ELF-1 (cell line): ENCODE measurements around the gene NEK7.

ENCODE experiments used
- DNase-seq: peaks from one replicate; pipeline ENCODE4 v3.0.0-alpha.2; 2016; ENCODE audit warnings: low read depth, low spot score

The NEK7 gene

DNA sequence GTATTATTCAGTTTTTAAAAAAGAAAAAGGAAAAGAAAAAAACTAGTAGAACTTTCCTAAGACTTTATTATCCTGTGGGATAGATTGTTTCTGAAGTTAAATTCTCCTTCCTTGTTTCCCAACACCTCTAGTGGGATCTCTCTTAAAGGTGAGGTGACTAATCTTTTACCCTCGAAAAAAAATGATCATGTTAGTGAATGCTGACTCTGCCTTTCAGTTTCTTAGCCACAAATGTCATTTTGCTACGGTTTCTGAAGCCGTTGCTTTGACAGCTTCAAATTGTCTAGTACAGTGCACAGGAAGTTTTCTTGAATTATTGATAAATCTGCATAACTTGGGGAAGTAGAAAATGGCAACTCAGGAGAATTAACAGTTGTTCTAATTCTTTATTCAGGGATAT lies 13.0 kb upstream of the NEK7 start:
- DNase-seq, result no peak

DNA sequence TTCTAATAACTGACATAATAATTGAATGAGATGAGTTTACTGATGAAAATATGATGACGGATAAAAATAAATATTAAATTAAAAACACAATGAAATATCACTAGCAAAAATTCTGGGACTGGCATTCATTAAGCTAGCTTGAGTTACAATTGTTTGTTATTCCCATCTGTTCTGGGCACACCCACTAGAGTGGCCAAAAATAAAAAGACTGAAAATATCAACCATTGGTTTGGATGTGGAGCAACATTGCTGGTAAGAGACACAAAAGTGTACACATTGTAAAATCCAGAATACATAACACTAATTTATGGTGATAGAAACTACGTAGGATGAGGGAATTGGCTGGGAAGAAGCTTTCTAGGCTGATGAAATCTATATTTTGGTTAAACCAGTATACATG lies 9.6 kb upstream of the NEK7 start:
- DNase-seq, result no peak

DNA sequence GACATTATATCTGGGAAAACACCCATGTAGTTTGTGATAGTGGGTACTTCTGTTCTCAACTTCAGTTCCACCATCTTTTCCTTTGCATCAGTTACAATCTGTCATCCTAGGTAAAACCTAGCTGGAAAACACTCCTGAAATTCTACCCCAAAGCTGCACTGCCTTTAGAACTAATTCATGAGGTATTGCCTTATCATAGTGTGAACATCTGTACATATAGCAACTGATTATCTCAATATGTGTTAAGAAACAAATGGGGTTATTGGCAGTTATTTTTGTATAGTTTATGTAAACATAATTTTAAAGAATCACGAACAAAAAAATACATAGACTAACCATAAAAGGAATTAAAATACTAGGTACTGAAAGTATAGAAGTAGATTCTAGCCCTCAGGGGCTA lies 6.4 kb upstream of the NEK7 start:
- DNase-seq, result no peak

DNA sequence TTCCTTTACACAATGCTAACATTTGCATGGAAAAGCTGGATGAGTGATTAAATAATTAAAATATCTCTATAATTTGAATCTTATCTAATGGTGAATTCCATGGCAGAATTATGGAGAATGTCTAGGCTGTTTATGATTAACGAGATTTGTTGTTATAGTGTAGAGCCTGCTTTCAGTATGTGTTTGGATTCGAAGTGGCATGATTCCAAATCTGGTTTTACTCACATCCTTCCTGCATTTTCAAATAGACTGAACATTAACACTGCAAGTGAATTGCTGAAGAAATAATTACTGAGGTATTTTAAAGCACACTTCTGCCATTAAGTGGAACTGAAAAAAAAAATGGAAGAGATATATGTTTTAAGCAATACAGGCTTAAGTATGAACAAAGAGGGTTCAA lies 5.1 kb upstream of the NEK7 start:
- DNase-seq, result no peak

DNA sequence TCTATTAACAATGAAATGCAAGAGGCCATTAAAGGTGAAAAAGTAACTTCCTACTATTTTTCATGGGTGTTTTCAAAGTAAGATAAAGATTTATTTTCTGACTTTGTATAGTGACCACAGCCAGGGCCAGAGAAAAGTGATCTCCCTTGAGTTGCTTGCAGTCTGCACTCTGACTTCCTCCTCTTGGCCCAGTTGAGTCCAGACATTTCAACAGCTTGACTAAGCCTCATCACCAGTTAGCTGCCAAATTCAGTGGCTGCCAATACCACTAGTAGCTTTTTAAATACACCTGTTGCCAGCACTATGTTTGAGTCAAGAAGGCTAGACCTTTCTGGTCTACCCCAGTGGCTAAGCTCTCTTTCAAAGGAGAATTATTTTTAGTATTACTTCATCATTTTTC lies 3.7 kb upstream of the NEK7 start:
- no peak for DNase-seq

DNA sequence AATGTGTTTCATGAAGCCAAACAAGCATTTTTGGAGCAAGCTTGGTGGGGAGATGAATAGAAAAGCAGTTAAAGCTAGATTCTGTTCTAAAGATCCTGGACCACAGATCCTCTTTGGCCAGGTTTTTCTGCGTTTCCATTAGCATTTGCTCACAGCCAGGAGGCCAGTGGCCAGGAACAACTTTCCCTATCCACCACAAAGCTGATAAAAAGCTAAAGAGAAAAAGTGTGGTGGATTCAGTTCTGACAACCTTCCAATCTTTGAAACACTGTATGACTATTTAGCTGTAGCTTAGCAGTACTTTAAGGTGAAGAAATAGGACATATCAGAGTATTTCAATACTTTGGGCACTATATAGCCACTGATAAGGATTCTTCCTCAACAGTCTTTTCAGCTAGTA lies 3.0 kb upstream of the NEK7 start:
- DNase-seq, result no peak

DNA sequence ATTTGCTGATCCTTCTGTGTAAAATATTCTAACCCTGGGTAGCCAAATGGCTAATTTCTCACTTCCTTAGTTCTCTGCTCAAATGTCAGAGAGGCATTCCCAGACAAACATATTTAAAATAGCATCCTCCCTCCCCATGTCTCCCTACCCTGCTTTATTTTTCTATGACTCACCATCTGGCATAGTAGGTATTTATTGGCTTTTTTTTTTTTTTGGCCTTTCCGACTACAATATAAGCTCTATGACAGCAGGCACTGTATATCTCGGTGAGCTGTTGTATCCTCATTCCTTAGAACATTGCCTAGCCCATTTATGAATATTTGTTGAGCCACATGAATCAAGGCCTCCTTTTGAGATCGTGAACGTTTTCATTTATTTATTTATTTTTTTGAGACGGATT lies 1.5 kb upstream of the NEK7 start:
- no peak for DNase-seq

DNA sequence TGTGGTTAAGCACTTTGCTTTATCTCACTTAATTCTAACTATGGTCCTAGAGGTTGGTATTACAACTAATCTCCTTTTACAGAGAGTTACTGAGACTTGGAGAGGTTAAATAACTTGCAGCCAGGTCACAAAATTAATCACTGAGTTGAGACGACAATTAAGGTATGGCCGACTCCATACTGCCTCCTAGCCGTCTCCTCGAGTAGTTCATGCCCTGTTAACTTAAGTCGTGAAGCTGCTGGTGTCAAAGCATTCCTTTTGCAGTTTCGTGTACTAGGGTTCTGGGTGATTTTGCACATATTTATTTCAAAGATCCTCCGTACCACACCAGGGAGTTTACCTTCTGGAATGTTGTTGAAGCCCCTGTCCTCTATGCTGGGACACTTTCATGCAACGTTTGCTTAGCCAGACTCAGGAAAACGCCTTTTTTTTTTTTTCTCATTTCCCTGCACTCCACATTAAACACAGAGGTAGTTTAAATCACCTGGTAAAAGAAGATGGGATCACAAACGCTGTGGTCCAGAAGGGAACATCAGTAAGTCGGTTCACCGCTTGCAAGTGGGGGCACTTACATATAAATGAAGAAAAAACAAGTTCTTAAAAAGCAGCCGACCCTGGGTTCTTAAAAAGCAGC lies 570 bp upstream of the NEK7 start:
- peak; percentile 75 for DNase-seq

DNA sequence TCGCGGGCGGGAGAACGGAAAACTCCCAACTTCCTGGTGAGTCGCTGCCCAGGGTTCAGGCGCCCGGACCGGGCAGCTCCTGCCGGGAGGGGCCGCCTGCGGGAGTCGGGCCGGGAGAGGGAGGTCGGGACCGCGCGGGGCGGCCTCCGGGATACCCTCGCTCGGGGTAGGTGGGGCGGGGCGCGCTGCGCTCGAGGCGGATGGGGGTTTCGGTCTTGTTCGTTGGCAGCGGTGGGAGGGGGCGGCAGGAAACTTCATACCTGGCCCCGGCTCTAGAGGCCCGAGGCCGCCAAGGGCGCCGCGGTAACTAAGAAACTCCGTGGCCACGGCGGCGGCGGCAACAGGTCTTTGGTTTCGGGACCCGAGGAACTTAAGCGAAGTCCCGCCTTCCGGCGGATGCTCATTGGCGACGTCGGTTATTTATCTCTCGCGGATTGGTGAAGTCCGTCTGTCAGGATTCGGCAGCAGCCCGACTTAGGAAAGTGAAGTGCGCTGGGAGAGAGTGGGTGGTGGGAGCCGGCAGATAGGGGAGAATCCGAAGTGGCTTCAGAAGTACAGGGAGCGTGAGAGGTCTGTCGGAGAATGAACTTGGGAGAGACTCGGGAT lies 546 bp downstream of the NEK7 start:
- DNase-seq, result peak; percentile 92

DNA sequence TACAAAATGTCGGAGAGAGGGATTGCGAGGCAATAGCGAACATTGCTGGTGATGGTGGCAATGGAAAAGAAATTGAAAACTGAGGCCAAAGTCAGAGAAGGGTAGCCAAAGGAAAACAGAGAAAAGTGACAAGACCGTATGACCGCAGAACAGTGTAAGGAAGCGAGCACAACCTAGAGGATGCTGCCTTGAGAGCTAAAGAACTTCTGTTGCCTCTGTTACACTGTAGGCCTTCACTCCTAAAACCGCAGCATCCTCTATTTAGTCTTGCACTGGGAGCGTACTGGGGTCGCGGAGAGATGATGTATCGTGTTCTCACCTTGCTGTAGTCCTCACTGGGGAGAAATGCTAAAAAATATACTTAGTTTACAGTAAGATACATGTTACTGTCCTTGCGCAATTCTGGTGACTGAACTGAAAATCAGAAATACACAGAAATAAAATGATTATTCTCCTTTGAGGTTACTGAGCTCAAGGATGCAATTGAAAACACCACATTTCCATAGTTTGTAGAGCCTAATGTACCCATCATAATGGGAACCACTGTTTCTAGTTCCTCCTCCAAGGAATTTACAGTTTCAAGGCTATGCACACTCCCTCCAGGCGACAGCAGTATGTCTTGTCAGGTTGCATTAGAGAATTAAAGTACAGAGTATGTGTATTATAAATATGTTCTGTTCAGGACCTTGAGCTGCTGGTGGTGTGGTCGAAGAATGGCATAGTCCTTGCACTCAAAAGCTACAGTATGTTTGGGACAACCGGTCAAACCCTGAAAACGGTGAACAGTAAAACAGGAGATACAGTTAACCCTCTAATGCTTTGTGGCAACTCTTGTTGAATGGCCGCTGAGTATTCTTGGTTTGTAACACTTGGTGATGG lies 1.3 kb downstream of the NEK7 start:
- no peak for DNase-seq

DNA sequence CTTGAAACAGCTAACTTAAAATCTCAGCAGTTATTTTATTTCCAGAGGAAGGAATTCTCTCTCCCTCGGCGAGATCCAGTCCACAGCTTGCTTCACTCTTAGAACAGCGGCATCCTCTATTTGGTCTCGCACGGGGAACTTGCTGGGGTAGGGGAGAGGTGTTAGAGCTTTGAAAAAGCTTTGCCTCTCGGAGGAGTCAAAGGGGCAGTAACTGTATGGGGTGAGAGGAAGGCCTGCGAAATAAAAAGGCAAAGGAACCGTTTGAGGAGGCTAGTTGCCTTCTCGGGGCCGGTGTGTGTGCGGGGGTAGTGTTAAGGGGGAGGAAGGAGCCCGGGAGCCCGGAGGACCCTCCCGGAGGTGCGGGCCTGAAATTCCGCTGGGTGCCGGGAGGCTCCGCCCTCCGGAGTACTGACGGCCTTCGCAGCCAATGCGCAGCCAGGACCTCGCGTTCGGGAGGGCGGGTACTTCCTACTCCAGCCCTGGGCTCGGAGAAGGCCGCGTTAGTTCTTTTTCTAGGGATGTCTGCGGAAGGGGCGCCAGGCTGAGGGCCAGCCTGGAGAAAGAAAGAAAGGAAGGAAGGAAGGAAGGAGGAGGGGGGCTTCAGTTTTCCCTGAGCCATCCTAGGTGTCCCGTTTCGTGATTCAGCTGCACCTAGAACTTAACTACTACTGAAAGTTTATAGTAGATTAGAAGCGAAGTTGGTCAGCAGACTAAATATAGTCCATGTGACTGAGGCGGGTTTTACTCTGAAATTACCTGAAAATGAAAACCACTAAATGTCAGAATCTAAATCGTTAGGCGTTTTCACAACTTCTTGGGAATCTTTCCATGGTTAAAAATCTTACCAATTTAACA lies 2.2 kb downstream of the NEK7 start:
- DNase-seq, result peak; percentile 96

DNA sequence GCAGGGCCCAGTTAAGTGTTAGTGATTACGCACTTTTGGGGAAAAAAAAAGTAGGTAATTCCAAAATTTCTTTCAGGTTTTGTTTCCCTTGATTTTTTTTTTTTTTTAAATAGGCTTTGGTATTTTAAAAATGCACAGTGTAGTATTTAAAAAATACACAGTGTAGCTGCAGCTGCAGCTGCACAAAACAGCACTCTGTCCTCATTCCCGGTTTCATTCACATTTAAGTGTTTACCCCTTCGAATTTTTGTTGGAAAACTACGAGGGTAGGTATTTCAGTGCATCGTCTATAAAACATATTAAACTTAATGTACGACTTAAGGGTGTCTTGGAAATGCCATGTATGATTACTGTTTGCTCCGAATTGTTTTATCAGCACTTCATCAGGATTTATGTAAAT lies 3.4 kb downstream of the NEK7 start:
- DNase-seq, result no peak

DNA sequence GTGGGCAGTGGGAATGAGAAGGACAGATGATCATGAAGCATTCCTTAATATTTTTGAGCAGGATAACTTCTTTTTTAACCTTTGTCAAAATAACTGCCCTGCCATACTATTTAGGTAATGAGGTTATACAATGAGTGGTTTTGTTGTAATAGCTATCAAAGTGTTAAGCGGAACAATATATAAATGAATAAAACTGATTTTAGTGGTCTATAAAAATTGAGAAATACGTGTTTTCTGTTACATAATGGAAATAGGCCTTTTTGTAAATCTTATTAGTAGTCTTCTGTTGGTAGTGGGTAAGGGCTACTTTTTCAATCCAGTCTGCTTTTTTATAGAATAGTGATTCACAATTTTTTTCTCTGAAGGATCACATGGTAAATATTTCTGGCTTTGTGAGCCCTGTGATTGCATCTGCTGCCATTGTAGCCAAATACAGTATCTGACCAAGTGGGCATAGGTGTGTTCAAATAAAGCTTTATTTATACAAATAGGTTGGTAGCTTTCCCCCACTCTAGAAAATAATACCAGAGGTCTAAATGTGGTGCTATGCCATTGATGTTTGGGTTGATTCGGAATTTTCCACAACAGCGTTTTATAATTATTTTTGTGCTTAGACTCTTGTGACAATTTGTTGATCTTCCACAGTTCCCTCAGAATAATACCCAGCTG lies 4.3 kb downstream of the NEK7 start:
- DNase-seq, result no peak

DNA sequence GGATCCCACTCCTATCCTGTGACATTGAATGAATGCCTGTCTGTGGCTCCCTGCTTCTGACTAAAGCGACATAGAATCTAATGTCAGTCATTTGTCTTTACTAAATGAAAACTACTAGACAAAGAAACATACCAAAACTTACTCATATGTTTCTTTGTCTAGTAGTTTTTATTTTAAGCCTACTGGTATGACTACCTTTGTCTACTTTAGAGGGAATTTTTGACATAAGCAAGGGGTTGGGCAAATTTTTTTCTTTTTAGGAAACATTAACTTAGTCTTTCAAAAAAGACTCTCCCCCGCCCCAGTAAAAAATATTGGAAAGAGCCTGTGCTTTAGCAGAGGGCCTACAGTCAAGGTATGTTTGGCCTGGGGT lies 4.9 kb downstream of the NEK7 start:
- no peak for DNase-seq

DNA sequence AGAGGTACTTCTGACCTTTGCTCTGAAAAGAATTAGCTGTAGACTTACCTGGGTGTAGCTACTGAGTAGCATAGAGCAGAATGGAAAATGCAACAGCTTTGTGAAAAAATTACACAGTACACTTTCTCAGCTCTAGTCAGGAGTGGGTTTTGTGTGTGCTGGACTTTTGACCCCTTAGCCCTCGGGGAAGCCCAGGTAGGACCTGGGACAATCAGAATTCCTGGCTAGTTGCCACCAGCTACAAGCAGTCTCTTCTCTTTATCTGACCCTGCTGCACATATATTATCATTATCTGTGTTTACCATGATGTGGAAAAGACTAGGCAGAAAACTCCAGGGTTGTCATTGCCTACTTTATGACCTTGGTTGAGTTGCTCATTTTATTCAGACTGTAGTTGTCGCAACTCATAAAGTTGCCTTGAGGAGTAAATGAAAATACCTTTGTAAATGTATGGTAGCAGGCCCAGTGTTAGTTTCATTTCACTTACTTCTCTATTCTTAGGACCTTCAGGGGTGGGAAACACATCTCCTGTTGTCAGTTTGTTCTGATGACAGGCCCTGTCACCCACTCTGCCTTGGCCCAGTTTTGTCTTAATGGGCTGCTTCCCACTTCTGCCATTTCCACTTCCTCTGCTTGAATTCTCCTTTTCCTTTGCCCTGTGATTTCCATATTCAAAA lies 5.4 kb downstream of the NEK7 start:
- no peak for DNase-seq

DNA sequence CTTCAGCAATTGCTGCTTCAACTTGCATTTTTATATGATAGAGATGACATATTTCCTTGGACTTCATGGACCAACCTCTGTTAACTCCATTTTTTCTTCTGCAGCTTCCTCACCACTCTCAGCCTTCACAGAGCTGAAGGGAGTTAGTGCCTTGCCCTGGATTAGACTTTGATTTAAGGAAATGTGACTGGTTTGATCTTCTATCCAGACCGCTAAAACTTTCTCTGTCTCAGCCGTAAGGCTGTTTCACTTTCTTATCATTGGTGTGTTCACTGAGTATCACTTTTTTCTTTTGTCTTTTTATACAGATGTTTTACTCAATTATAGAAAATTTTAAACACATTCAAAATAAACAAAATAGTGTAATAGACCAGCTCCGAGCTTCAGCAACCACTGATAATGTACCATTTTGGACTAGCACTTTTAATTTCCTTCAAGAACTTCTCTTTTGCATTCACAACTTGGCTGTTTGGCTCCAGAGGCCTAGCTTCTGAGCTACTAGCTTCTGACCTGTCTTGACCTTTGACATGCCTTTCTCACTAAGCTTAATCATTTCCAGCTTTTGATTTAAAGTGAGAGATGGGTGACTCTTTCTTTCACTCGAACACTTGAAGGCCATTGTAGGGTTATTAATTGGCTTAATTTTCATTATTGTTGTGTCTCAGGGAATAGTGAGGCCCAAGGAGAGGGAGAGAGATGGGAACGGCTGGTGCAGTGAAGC lies 9.3 kb downstream of the NEK7 start:
- no peak for DNase-seq

DNA sequence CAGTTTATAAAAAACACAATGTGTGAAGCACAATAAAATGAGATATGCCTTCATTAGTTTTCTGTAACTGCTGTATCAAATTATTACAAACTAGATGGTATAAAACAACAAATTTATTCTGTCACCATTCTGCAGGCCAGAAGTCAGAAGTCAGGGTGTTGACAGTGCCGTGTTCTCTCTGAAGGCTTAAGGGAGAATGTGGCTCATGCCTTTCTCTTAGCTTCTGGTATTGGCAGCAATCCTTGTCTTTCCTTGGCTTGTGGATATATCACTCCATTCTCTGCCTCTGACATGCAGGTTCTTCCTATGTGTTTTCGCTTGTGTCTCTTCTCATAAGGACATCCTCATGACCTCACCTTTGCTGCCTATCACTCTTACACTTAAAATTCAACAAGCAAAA lies 10.1 kb downstream of the NEK7 start:
- no peak for DNase-seq

DNA sequence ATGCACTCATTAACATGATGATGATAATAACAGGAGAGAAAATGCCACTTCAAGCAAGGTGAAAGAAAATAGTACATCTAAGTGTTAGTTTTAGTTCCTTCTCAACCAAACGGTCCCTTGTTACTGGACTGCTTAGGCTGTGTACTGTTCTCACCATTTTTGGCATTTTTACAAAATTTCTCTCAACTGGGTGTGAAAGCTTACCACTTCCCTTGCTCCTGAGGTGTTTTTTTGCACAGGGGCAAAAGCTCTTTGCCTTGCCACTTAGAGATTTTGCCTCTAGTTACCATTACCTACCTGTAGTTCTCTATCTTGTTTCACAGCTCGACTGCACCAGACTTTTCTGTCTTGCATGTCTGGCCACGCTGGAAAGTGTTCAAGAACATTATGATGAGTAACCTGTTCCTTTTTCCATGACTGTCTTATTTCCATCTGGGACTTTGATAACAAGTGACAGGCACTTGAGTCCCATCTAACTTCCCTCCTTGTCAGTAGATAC lies 10.7 kb downstream of the NEK7 start:
- no peak for DNase-seq

DNA sequence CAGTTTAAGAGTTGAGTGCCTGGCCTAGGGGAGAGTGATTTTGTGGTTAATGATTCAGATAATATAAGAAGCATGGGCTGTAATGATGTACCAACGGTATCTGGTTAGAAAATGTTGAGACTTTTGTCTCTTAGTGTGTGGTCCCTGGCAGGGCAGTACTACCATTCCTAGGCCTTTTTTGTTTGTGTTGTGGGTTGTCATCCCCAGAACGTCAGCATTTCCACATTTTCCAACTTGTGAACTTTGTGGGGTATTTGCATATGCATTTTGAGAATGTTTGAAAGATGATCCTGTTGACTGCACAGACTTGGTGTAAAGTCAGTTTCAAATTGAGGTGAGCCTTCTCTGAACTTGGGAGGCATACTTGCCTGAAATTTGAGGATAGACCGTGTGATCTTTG lies 11.4 kb downstream of the NEK7 start:
- no peak for DNase-seq

DNA sequence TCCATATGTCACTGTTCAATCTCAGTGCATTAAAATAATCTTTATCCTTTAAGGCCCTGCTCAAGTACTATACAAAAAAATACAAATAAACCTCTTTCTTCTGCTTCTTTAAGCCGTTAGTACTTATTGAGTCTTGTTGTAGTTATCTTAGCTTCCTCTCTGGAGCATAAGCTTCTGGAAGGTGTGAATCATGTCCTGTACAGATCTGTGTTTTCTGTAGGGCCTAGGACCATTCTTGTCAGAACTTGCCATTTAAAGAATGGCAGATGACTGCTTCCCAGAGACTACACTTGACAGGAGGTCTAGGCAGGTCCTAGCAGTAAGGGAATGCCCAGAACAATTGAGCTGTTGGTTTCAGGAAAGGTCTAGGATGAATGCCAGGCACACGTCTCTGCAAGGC lies 12.9 kb downstream of the NEK7 start:
- DNase-seq, result no peak
